HG03175 (cell line): ENCODE data around the gene MNAT1.
"Not testable (repeated sequence)": the region's sequence is repeated elsewhere in the genome, so short reads cannot be mapped to it uniquely, and the experiment has no call there.

ENCODE experiments used
- ATAC-seq: cut with Tn5 transposase; IDR thresholded peaks from one replicate; pipeline ENCODE4 v1.9.1; 2021; ENCODE audit warnings: mild to moderate bottlenecking, moderate library complexity; ENCODE audit not compliant: unreplicated experiment

MNAT1 gene

DNA sequence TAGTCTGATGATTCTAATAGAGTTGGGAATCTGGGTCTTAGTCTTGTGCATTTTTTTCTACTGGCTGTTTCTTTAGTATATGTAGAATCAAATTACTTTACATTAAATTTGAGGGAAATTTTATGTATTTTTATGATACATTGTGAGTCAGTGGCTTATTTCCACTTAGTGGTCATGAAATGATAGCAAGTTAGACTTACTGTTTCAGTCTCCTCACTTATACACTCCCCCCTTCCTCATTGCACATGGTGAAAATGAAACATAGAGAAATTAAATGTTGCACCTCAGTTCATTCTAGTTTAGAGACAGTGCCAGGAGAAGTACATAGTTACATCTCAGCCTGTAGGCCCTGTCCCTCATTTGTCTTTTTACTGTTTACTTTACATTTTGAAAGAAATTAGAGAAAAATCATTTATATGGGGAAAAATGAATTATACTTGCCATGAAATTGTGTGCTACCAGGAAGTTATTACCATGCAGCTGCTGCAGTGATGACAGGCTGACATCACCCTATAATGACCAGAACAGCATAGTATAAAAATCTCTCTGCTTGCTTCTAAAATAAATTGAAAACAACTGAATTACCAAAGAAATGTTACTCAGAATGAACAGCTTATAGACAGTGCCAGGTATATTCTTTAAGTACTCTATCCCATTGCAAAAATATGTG lies 133.1 kb downstream of the MNAT1 start:
- ATAC-seq: no peak

DNA sequence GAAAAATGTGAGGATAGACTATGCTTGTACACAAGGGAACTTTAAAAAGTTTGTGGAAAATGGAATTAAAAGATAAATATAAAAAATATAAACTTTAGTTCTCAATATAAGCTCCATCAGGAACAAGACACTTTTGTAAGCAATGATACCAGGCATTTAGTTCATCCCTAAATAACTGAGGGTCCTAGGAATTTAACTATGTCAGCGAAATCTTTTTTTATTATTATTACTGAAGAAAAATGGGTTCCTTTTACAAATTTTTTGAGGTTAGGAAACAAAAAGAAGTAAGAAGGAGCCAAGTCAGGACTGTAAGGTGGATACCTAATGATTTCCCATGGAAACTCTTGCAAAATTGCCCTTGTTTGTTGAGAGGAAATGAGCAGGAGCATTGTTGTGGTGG lies 143.6 kb downstream of the MNAT1 start:
- no peak for ATAC-seq

DNA sequence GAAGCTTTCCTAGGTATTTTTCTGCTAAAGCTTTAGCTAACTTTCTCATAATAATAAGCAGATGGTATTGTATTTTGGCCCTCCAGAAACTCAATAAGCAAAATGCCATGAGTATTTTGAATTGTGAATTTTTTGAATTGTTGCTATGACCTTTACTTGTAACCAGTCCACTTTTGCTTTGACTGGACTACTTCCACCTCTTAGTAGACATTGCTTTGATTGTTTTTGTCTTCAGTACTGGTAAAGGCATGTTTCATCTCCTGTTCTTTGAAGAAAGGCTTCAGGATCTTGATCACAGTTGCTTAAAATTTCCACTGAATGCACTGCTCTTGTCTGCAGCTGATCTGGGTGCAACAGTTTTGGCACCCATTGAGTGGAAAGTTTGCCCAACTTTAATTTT lies 144.0 kb downstream of the MNAT1 start:
- ATAC-seq: no peak

DNA sequence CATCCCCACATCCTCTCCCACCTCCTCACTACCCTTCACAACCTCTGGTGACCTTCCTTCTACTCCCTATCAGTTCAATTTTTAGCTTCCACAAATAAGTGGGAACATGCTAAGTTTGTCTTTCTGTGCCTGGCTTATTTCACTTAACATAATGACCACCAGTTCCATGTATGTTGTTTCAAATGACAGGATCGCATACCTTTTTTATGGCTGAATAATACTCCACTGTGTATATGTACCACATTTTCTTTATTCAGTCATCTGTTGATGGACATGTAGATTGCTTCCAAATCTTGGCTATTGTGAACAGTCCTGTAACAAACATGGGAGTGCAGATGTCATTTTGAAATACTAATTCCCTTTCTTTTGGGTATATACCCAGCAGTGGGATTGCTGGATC lies 147.7 kb downstream of the MNAT1 start:
- no peak for ATAC-seq

DNA sequence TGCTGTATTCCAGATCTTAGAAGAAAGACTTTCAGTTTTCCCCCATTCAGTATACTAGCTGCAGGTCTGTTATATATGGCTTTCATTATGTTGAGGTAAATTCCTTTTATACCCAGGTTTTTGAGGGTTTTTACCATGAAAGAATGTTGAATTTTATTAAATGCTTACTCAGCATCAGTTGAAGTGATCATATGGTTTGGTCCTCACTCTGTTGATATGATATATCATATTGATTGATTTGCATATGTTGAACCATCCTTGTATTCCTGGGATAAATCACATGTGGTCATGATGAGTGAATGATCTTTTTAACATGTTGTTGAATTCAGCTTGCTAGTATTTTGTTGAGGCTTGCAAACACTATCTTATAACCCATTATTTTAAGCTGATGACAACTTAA lies 149.6 kb downstream of the MNAT1 start:
- ATAC-seq: no peak

DNA sequence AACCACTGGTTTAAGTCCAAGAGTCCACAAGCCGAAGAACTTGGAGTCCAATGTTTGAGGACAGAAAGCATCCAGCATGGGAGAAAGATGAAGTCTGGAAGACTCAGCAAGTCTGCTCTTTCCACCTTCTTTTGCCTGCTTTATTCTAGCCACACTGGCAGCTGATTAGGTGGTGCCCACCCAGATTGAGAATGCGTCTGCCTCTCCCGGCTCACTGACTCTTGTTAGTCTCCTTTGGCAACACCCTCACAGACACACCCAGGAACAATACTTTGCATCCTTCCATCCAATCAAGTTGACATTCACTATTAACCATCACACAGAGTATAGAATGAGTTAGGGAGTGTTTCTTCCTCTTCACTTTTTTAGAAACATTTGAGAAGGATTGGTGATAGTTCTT lies 156.1 kb downstream of the MNAT1 start:
- not testable (repeated sequence) for ATAC-seq

DNA sequence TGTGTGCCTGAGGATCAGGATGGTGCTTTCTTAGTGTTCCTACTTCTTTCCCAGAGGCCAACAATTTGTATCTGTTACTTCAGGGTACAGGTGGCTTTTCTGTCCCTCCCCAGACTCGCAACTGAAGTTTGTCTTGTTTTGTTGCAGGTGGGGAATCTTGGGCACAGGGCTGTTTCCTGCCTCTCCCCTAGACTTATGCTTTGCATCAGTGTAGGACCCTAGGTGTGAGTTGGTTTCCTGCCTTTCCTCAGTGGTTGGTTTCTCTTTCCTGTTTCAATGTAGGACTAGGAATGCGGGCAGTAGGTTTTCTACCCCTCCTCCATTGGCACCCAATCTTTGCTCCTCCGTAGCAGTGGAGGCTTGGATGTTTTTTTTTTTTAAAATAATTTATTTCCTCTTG lies 159.3 kb downstream of the MNAT1 start:
- ATAC-seq: no peak

DNA sequence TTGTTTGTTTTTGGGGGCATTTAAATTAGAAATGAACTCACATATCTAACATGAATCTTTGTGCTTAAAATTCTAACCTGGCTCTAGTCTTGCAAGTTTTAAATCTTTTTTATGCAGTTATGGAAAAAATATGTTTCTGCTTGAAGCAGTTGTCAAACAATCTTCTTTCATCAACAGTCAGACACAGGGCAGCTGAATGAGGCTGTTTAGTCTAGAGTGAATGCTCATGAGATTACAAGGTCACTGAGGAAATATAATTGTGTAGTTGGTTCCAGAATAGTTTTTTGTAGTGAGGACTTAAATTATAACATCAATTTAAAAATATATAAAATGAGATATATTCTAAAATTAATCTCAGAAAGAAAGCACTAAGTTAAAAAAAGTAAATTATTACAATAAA lies 169.8 kb downstream of the MNAT1 start:
- ATAC-seq: no peak

DNA sequence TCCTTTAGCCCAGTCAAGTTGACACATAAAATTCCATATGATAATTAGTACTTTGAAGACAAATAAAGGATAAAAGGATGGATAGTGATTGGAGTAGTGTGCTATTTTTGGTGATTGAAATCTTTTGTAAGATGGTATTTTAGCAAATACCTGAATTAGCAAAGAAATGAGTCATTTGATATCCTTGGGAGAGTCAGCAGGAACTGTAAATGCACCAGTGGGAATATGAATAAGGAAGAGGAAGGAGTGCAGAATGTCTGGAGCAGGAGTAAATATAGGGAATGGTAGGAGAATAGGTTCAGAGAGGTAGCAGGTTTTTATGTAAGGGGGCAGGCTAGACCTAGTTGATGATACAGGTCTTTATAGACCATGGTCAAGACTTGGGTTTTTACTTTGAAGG lies 171.4 kb downstream of the MNAT1 start:
- no peak for ATAC-seq

DNA sequence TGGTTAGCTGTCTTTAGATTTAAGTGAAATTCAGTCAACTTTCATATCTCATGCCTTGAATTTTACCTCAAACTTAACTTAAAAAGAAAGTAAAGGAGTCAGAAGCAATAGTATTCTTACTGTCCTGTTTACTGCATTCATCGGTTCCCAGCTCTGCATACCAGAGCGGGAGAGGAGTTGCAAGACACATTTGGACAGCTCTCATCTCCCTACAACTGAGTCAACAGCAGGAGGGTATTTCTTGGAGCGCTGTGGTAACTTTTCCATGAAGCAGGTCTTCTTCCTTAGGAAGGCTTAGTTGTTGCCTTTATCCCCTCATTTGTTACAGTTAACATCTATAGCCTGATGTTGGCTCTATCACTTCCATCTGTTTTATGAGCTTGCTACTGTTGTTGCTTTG lies 181.2 kb downstream of the MNAT1 start:
- ATAC-seq: no peak

DNA sequence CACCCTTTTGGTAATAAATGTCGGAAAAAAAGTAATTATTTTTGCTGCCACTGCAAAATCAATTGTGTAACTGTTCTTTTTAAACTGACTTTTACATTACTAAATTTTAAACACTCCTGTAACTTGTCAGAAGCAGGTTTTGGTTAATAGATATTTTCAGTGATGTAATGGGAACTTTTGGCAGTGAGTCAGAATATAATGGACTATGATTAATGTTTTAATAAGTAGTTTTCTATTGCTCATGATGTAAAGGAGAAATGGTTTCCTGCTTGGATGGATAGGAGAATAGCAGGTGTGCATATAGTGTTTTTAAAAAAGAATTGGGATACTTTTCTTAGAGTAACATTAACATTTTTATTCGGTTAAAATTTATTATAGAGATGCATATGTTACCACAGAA lies 187.5 kb downstream of the MNAT1 start:
- no peak for ATAC-seq

DNA sequence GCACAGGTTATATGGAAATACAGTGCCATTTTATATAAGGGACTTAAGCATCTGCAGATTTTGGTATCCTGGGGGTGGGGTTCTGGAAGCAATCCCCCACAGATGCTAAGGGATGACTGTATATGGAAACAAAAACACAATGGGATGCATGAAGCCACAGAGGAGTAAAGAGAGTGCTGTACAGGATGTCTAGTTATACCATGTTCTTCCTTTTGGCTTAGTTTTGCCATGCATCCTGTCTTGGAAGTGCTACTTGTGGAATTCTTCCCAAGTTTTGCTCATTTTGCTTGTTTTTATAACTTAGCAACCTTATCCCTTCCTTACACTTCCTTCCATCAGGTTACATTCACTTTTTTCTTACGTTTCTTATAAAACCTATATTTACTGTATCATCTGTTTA lies 190.7 kb downstream of the MNAT1 start:
- ATAC-seq: no peak

DNA sequence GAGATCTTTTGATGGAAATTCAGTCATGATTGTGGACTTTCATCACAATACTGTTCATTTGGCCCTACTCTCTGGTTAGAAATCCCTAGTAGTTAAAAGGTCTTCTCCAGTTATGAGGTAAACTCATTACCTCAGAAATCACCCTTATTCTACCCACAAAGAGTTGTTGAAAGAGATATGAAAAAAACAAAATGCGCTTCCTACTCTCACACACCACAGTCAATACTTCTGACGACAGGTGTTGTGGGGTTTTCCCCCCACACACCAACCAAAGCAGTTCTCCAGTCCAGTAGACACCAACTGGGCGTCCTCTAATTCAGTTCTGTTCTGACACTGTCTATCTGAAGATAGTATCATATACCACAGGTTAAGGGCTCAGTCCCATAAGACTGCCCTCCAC lies 191.4 kb downstream of the MNAT1 start:
- ATAC-seq: peak; percentile 70

DNA sequence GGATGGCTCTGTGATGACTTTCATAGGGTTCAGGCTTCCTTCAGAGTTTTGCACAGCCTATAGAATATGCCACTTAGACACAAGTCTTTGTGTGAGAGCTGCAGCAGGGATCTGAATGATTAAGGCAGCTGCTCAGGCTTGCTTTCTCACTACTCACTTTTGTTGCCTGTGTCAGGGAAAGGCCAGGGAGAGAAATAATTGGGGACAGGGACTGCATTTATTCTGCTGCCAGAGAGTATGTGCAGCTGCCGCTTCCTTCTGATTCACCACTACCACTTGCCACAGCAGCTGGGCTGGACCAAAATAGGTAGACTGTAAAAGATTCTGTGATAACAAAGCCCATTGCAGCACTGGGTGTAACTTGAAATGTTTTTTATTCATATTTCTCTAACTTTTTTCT lies 196.7 kb downstream of the MNAT1 start:
- ATAC-seq: no peak

DNA sequence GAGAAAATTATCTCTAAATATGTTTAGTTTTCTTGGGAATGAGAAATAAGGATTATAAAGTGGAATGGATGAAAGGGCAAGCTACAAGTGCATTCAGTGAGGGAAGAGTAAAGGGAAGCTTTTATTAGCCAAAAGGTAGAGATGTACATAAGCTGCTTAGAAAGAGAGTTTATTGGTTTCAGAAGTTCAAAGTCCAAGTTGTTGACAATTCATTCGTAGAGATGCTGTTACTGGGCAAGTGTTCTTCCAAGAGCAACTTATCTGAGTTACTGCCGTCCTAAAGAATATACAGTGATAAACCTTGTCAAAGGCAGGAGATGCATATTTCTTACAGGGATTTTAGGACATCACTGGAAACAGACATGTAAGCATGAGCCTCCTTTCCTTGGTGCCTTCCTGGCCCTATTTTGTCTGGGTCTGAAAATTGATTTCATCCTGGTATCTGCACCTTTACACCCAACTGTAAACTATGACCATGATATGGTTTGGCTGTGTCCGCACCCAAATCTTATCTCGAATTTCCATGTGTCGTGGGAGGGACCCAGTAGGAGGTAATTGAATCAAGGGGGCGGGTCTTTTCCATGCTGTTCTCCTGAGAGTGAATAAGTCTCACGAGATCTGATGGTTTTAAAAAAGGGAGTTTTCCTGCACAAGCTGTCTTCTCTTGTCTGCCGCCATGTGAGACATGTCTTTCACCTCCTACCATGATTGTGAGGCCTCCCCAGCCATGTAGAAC lies 199.5 kb downstream of the MNAT1 start:
- ATAC-seq: no peak

DNA sequence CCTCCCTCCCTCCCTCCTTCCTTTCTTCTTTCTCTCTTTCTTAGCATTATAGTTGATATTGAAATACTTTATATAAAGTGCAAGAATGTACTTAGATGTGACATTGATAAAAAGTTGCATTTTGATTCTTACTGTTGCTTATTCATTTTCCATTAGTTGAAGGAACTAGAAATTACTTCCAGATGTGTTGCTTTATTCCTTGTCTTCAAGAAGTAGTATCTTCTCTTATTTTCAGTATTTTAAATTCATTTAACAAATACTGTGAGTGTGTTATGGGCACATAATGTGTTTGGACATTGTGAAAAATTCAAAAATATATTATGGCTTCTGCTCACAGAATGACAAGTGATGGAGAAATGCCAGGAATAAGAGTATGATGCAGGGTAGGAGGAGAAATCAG lies 200.8 kb downstream of the MNAT1 start:
- no peak for ATAC-seq

DNA sequence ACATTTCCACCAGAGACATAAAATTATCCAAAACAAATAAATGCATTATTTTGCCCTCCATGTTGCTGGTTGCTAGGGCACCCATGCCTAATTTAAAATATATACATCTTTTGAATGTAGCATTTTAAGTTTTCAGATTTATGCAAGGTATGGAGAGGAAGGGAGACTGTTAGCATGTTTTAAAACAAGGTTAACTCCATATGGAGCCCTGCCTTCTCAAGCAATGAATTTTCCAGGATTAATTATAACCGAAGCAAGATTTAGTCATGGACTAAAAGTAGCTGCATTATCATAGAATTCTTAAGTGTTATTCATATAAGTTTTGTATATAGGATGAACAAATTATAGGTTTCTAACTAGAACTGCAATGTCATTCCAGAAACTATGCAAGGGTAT lies 209.1 kb downstream of the MNAT1 start:
- no peak for ATAC-seq

DNA sequence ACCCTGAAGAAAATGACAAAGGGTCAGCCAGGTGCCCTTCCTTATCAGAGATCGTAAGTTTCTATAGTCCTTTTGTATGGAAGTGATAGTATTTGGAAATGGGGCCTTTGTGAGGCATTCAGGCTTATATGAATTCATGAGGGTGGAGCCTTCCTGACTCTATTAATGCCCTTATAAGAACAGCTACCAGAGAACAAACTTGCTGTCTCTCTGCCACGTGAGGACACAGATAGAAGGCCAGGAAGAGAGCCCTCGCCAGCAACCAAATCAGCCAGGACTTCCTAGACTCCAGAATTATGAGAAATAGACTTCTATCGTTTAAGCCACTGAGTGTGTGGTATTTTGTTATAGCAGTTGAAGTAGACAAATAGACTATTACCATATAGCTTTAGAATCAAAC lies 209.6 kb downstream of the MNAT1 start:
- ATAC-seq: no peak

DNA sequence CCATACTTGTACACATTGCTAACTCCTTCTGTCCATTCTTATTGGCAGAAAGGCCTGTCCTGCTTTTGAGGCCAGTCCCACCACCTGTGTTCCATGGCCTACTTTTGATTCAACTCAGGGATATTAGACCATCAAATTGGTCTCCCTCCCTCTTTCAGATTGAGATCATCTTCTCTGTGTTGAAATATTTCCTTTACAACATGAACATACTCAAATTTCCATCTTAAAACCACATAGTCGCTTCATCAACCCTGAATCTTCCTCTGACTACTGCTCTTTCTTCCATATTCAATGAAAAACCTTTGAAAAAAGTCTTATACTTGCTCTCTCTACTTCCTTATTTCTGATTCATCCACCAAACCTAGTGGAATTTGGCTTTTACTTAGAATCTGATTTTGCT lies 211.4 kb downstream of the MNAT1 start:
- ATAC-seq: no peak

DNA sequence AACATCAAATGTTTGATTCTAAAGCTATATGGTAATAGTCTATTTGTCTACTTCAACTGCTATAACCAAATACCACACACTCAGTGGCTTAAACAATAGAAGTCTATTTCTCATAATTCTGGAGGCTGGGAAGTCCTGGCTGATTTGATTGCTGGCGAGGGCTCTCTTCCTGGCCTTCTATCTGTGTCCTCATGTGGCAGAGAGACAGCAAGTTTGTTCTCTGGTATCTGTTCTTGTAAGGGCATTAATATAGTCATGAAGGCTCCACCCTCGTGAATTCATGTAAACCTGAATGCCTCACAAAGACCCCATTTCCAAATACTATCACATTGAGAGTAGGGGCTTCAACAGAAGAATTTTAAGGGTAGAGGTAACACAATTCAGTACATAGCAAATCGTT lies 212.2 kb downstream of the MNAT1 start:
- no peak for ATAC-seq

DNA sequence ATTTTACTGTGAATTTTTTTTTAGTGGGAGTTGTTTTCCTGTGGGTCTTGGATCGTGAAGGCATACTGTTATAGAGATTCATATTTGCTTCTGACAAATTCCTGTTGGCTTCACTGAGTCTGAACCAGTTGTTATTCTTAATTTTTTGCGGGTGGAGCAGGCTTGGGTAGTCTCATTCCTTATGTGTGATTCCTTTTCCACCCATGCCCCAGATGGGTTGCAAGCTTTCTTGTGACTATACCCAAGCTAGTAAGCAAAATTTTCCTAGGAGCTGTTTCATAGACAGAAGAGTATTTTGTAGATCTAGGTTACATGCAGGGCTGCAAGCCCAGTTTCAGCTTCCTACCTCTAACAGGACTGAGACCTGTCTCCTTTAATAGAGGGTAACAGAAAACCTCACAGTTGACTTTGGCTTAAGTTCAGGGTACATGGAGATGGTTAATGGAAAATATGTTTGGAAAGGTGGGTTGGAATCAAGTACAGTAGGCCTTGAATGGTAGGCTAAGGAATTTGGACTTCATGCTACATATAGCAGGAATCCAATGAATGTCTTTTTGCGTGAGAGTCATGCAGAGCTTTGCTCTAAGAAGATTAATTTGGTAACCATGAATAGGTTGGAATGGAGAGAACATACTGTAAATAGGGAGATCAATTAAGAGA lies 217.3 kb downstream of the MNAT1 start:
- ATAC-seq: no peak

DNA sequence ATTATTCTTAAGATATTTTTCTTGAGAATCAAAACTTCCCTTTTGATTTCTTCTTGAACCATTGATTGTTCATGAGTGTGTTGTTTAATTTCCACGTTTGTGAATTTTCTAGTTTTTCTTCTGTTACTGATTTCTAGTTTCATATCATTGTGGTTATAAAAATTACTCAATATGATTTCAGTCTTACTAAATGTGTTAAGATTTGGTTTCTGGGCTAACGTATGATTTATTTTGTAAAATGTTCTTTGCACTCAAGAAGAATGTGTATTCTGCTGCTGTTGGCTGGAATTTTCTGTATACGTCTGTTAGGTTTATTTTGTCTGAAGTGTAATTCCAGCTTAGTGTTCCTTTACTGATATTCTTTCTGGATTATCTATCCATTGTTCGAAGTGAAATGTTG lies 221.6 kb downstream of the MNAT1 start:
- no peak for ATAC-seq
